ENCODE results near the gene ZNF180. TPM values are rescaled to one million over a fixed set of nuclear protein-coding genes. Genes with fewer than 3 reads are reported as not detected.

The ZNF180 gene
- polyA plus RNA-seq, 1 experiment, result 0.80 TPM

GRCh38 chr19:44455100-44455499, 45.2 kb downstream of the ZNF180 start:
- no peaks in the 10 kb centered on the region for H3K36me3 ChIP-seq (ENCODE audit: control insufficient read depth, insufficient read depth, low read length)
- DNase-seq (ENCODE audit: low read depth), result no peak
- ChIA-PET CTCF (no interaction called here), POLR2A (no interaction called here)
- TF ChIP-seq CTCF (IDR thresholded peaks at IDR 0.05; ENCODE audit: insufficient read depth, low read depth, low read length), result no peak
- no peaks in the 10 kb centered on the region for H3K27me3 ChIP-seq (ENCODE audit: control insufficient read depth, insufficient read depth, low read length)
- H3K4me3 ChIP-seq (ENCODE audit: low read depth, low read length), result no peak overlapping the region

- ChIA-PET CTCF (no interaction called here), POLR2A (no interaction called here)
- Histone ChIP-seq H3K27me3 (ENCODE audit: control insufficient read depth, insufficient read depth, low read length) (no peaks in the 10 kb centered on the region), H3K4me3 (ENCODE audit: low read depth, low read length) (no peak overlapping the region), H3K36me3 (ENCODE audit: control insufficient read depth, insufficient read depth, low read length) (no peaks in the 10 kb centered on the region)
- DNase-seq (ENCODE audit: low read depth), result no peak
- TF ChIP-seq CTCF (IDR thresholded peaks at IDR 0.05; ENCODE audit: insufficient read depth, low read depth, low read length), result no peak
These were observed 48.0 kb downstream of the ZNF180 start for GRCh38 chr19:44452367-44452766.

- no peaks in the 10 kb centered on the region for H3K36me3 ChIP-seq (ENCODE audit: control insufficient read depth, insufficient read depth, low read length)
- DNase-seq (ENCODE audit: low read depth), result no peak
- CTCF ChIA-PET, result no interaction called here
- no peak for TF ChIP-seq CTCF (IDR thresholded peaks at IDR 0.05; ENCODE audit: insufficient read depth, low read depth, low read length)
- POLR2A ChIA-PET, result no interaction called here
- H3K27me3 ChIP-seq (ENCODE audit: control insufficient read depth, insufficient read depth, low read length), result no peaks in the 10 kb centered on the region
- no peak overlapping the region for H3K4me3 ChIP-seq (ENCODE audit: low read depth, low read length)
These were observed 48.6 kb downstream of the ZNF180 start for GRCh38 chr19:44451687-44452086.

- peak; percentile 49 for DNase-seq (ENCODE audit: low read depth)
- peaks cover 10% of the 10 kb centered on the region for H3K36me3 ChIP-seq (ENCODE audit: control insufficient read depth, insufficient read depth, low read length)
- H3K27me3 ChIP-seq (ENCODE audit: control insufficient read depth, insufficient read depth, low read length), result no peaks in the 10 kb centered on the region
- ChIA-PET POLR2A (no interaction called here), CTCF (no interaction called here)
- no peak for TF ChIP-seq CTCF (IDR thresholded peaks at IDR 0.05; ENCODE audit: insufficient read depth, low read depth, low read length)
- H3K4me3 ChIP-seq (ENCODE audit: low read depth, low read length), result peak within 1 kb of the TSS; percentile 78
These were observed 52.2 kb downstream of the ZNF180 start, which contains the start of gene ZNF229 for GRCh38 chr19:44447916-44448674. Gene ZNF229 (minus strand): TSS chr19:44448472. CDS start chr19:44442847, 5,625 bp downstream.

- DNase-seq (ENCODE audit: low read depth), result no peak
- Histone ChIP-seq H3K4me3 (ENCODE audit: low read depth, low read length) (no peak overlapping the region), H3K27me3 (ENCODE audit: control insufficient read depth, insufficient read depth, low read length) (no peaks in the 10 kb centered on the region), H3K36me3 (ENCODE audit: control insufficient read depth, insufficient read depth, low read length) (peaks cover 5% of the 10 kb centered on the region)
- TF ChIP-seq CTCF (IDR thresholded peaks at IDR 0.05; ENCODE audit: insufficient read depth, low read depth, low read length), result no peak
- ChIA-PET CTCF (no interaction called here), POLR2A (no interaction called here)
These were observed 61.9 kb downstream of the ZNF180 start for GRCh38 chr19:44438441-44438840.
